GM12878 (cell line): ENCODE data around the gene TANC1. TPM values are rescaled to one million over a fixed set of nuclear protein-coding genes. Genes with fewer than 3 reads are reported as not detected.

ENCODE experiments used
- E2F8 ChIP-seq: fragments of 450-650 bp; IDR thresholded peaks from 2 replicates; pipeline ENCODE4 v1.6.1; 2018; ENCODE audit warnings: mild to moderate bottlenecking, low read depth, moderate library complexity; ENCODE audit not compliant: partially characterized antibody
- HSF1 ChIP-seq: fragments of 150-350 bp; IDR thresholded peaks from 2 replicates; pipeline ENCODE4 v1.6.1; 2014; ENCODE audit warnings: mild to moderate bottlenecking, low read depth, low read length
- IKZF1 ChIP-seq: fragments of 450-650 bp; conservative IDR thresholded peaks from 2 replicates; pipeline ENCODE4 v1.6.1; 2017; ENCODE audit warnings: antibody characterized with exemption, mild to moderate bottlenecking
- POLR2A ChIP-seq: IDR thresholded peaks from 2 replicates; pipeline ENCODE4 v1.6.1; 2011; ENCODE audit warnings: low read depth, mild to moderate bottlenecking, low read length
- POU2F2 ChIP-seq: IDR thresholded peaks from 3 replicates; pipeline ENCODE4 v1.6.1; 2011; ENCODE audit warnings: low read depth, mild to moderate bottlenecking, low read length, borderline replicate concordance
- SPI1 ChIP-seq: IDR thresholded peaks from 2 replicates; pipeline ENCODE4 v1.6.1; 2011; ENCODE audit warnings: low read depth, mild to moderate bottlenecking, low read length, moderate library complexity, borderline replicate concordance; ENCODE audit not compliant: insufficient read depth
- polyA plus RNA-seq, 11 experiments: library from polyadenylated mRNA; depleted of rRNA in 4 of 11; unstranded in 6 of 11; stranded (reverse) in 5 of 11; fragments of >200 nt; fragmentation: Nextera tagmentation in 4 of 11; fragmentation: Illumina TruSeq in 1 of 11; extraction: Ambion mirVana in 4 of 11; extraction: Trizol in 1 of 11; gene quantifications; 1 replicate in 1 of 11; 2 replicates in 10 of 11; pipeline versions ENCODE4 v1.2.1 to v1.2.3, GENCODE V29; 2011 to 2016; ENCODE audit warnings: inconsistent platforms in 2 of 11, missing spikeins in 2 of 11, low read depth in 1 of 11
- total RNA-seq, 4 experiments: library from RNA; depleted of rRNA in 3 of 4; stranded (reverse); fragments of >200 nt in 3 of 4; fragmentation: Illumina TruSeq in 1 of 4; extraction: Trizol in 1 of 4; gene quantifications; 2 replicates each; pipeline versions ENCODE4 v1.2.1 to v1.2.3, GENCODE V29; 2013 to 2021
- TF ChIP-seq, protein P1 (sequence below): fragments of 450-650 bp; formaldehyde crosslinking; IDR thresholded peaks from 2 replicates; pipeline ENCODE4 v1.4.0; 2022; ENCODE audit warnings: mild to moderate bottlenecking, moderate library complexity

Gene TANC1
- total and polyA plus RNA-seq, 10 of the 15 experiments (the other 5 are each of a cell fraction or from before 2014, with no cell fraction given), result 0.05 to 5.0 (median 0.34) TPM

- TF ChIP-seq, protein P1, sequence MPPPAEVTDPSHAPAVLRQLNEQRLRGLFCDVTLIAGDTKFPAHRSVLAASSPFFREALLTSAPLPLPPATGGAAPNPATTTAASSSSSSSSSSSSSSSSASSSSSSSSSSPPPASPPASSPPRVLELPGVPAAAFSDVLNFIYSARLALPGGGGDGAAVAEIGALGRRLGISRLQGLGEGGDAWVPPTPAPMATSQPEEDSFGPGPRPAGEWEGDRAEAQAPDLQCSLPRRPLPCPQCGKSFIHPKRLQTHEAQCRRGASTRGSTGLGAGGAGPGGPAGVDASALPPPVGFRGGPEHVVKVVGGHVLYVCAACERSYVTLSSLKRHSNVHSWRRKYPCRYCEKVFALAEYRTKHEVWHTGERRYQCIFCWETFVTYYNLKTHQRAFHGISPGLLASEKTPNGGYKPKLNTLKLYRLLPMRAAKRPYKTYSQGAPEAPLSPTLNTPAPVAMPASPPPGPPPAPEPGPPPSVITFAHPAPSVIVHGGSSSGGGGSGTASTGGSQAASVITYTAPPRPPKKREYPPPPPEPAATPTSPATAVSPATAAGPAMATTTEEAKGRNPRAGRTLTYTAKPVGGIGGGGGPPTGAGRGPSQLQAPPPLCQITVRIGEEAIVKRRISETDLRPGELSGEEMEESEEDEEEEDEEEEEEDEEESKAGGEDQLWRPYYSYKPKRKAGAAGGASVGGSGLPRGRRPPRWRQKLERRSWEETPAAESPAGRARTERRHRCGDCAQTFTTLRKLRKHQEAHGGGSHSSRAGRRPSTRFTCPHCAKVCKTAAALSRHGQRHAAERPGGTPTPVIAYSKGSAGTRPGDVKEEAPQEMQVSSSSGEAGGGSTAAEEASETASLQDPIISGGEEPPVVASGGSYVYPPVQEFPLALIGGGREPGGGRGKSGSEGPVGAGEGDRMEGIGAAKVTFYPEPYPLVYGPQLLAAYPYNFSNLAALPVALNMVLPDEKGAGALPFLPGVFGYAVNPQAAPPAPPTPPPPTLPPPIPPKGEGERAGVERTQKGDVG (CRISPR knock-in tag), result no peak
- TF ChIP-seq IKZF1 (no peak), POU2F2 (no peak), E2F8 (no peak), POLR2A (no peak), SPI1 (no peak), HSF1 (no peak)
Observed at GRCh38 chr2:159251296-159252173, 283.1 kb downstream of the TANC1 start (continued).
